Cardiac muscle cell (in vitro differentiated cells and primary cell): Measurements from ENCODE around the gene IER2. TPM values are rescaled to one million over a fixed set of nuclear protein-coding genes. Genes with fewer than 3 reads are reported as not detected.
A peak's percentile ranks its signal among the peaks of the same experiment; 100 is the strongest.

Source experiments
- DNase-seq, 2 donors: peaks; one replicate each; pipeline versions ENCODE4 v3.0.0 to v3.0.0-alpha.2; 2010 to 2017; ENCODE audit warnings: low read depth in 1 of 2, low spot score in 1 of 2
- H3K27ac ChIP-seq: fragments of 200-600 bp; sonication (generic); 2 replicates; pipeline ENCODE4 v1.5.1; 2016
- H3K27me3 ChIP-seq: fragments of 200-600 bp; sonication (generic); 2 replicates; pipeline ENCODE4 v1.6.0; 2016; ENCODE audit warnings: control low read depth
- H3K36me3 ChIP-seq: fragments of 200-600 bp; sonication (generic); 2 replicates; pipeline ENCODE4 v1.5.1; 2016; ENCODE audit warnings: control low read depth
- H3K4me1 ChIP-seq: fragments of 200-600 bp; sonication (generic); 2 replicates; pipeline ENCODE4 v1.8.1; 2017; ENCODE audit warnings: low read depth, mild to moderate bottlenecking, mixed run types
- H3K4me3 ChIP-seq: fragments of 200-600 bp; sonication (generic); 2 replicates; pipeline ENCODE4 v1.5.1; 2016; ENCODE audit warnings: mild to moderate bottlenecking
- H3K9me3 ChIP-seq: fragments of 200-600 bp; sonication (generic); 2 replicates; pipeline ENCODE4 v1.5.1; 2017; ENCODE audit warnings: low read depth, mild to moderate bottlenecking, control low read depth
- CTCF ChIP-seq: IDR thresholded peaks from 2 replicates; pipeline ENCODE4 v1.5.1; 2012; ENCODE audit warnings: low read depth, mild to moderate bottlenecking, low read length
- polyA plus RNA-seq: library from polyadenylated mRNA; unstranded; fragments of >200 nt; fragmentation: Nextera tagmentation; extraction: Ambion mirVana; gene quantifications from 2 replicates; pipeline ENCODE4 v1.2.1, GENCODE V29; 2016
- total RNA-seq: library from RNA; depleted of rRNA; stranded (reverse); fragments of >200 nt; gene quantifications from 2 replicates; pipeline ENCODE4 v1.2.3, GENCODE V29; 2016

The IER2 gene
- total and polyA plus RNA-seq, 2 experiments from 2014 or later: 77.6 to 110 TPM

- Histone ChIP-seq H3K27ac (no peak overlapping the region), H3K4me3 (no peak overlapping the region), H3K4me1 (no peaks in the 10 kb centered on the region), H3K9me3 (no peaks in the 10 kb centered on the region), H3K27me3 (no peaks in the 10 kb centered on the region), H3K36me3 (no peaks in the 10 kb centered on the region)
- no peak for DNase-seq
- TF ChIP-seq CTCF: no peak
Observed at GRCh38 chr19:13127811-13128575, 22.2 kb upstream of the IER2 start.

- DNase-seq: no peak
- Histone ChIP-seq H3K36me3 (no peaks in the 10 kb centered on the region), H3K27me3 (no peaks in the 10 kb centered on the region), H3K4me3 (no peak overlapping the region), H3K4me1 (no peaks in the 10 kb centered on the region), H3K9me3 (no peaks in the 10 kb centered on the region), H3K27ac (no peak overlapping the region)
- TF ChIP-seq CTCF: no peak
Observed at GRCh38 chr19:13128583-13128982, 21.6 kb upstream of the IER2 start.

GRCh38 chr19:13129384-13129783 lies 20.8 kb upstream of the IER2 start:
- Histone ChIP-seq H3K4me3 (no peak overlapping the region), H3K27ac (no peak overlapping the region), H3K36me3 (no peaks in the 10 kb centered on the region), H3K27me3 (no peaks in the 10 kb centered on the region), H3K9me3 (no peaks in the 10 kb centered on the region), H3K4me1 (no peaks in the 10 kb centered on the region)
- DNase-seq: no peak
- TF ChIP-seq CTCF: no peak

GRCh38 chr19:13130886-13131490 lies 19.2 kb upstream of the IER2 start:
- Histone ChIP-seq H3K4me3 (no peak overlapping the region), H3K9me3 (no peaks in the 10 kb centered on the region), H3K27me3 (no peaks in the 10 kb centered on the region), H3K36me3 (peaks cover 6% of the 10 kb centered on the region), H3K4me1 (no peaks in the 10 kb centered on the region), H3K27ac (no peak overlapping the region)
- no peak for DNase-seq
- no peak for TF ChIP-seq CTCF

- Histone ChIP-seq H3K27ac (peak overlapping the region; percentile 43), H3K4me1 (no peaks in the 10 kb centered on the region), H3K27me3 (no peaks in the 10 kb centered on the region)
Observed at GRCh38 chr19:13132471-13133180, 17.6 kb upstream of the IER2 start.

More at GRCh38 chr19:13132471-13133180, 17.6 kb upstream of the IER2 start:
- DNase-seq: peak in 1 of 2 donors; percentile 60
- H3K4me3 ChIP-seq: no peak overlapping the region
- no peaks in the 10 kb centered on the region for H3K9me3 ChIP-seq
- no peak for TF ChIP-seq CTCF
- H3K36me3 ChIP-seq: peaks cover 15% of the 10 kb centered on the region
